AG08395 (cell line): ENCODE measurements around the gene ROGDI.

ENCODE experiments used
- DNase-seq: peaks from one replicate; pipeline ENCODE4 v3.0.0; 2012; ENCODE audit warnings: mixed read lengths, low spot score

The ROGDI gene

DNA sequence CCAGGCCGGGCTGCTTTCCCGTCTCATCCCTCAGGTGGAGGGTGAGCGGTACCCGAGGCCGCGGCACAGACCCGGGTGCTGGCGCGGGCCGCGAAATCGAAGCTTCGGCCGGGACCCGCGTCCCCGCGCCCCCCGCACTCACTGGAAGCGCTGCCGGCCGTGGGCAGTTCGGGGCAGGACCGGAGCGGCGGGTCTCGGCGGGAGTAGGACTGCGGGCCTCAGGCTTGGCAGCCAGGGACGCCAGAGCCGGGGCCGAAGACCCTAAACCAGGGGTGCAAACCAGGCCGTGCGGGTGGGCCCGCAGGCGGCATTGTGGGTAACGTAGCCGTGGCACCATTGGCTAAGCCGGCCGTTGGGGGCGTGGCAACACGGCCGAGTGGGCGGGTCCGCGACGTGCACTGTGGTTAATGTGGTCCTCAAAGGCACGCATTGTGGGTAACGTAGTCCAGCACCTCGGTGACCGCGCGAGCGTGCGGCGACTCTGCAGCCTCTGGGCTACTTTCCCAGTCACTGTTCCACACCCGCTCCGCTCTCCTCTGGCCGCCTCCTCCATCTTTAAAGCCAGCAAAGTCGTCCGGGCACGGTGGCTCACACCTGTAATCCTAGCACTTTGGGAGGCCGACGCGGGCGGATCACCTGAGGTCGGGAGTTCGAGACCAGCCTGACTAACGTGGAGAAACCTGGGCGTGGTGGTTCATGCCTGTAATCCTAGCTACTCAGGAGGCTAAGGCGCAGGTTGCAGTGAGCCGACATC lies 35.4 kb downstream of the ROGDI start, which contains the start of gene ZNF500:
Gene ZNF500 (minus strand): TSS at position 288 of the 754 bp plus-strand sequence. CDS start 1,184 bp downstream, outside the sequence.
- peak; percentile 98 for DNase-seq

DNA sequence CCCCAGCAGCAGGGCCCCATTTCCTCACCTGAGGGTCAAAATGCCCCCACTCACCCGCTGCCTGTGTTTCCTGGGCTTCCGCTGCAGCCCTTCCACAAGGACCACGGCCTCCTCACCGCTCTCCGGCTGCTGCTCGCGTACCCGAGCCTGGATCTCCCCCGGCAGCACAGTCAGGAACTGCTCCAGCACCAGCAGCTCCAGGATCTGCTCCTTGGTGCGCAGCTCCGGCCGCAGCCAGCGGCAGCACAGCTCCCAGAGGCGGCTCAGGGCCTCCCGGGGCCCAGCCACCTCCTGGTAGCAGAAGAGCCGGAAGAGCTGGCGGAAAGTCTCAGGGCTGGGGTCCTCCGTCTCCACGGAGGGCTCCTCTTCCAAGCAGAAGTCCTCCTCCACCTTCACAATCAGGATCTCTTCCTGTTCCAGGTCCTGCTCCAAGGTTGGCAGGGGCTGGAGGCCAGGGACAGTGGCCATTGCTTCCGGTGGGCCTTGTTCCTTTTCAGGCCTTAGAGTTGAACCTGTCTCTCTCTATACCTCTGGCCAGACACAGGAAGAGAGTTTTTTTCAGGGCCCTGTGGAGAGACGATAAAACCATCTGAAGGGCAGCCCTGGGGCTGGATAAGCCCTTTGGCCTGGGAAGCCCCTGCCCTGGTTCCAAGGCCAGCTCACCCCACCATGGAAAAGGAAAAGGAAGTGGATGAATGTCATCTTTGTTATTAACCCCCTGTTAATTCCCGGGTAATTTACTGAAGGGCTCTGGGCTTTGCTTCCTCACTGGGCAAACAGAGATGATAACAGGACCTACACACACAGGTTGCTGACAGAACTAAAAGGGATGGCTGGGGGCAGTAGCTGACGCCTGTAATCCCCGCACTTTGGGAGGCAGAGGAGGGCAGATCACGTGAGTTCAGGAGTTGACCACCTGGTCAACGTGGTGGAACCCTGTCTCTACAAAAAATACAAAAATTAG lies 36.6 kb downstream of the ROGDI start:
- no peak for DNase-seq

DNA sequence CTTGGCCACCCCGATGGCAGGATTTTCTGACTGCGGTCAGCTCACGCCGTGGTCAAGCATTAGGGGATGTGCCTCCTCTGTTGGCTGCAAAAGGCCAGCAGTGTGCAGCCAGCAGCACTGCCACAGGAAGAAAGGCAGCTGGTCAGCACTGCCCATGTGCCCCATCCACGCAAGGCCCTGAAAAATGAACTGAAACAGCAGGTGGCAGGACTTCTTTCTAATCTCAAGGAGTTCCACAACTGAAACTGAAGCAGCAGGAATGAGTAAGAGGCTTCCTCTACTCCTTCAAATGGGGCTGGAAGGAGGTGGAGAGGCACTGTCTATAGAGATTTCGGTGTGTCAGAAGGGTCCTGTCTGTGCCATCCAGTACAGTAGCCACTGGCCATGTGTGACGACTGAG lies 38.6 kb downstream of the ROGDI start:
- DNase-seq: no peak

DNA sequence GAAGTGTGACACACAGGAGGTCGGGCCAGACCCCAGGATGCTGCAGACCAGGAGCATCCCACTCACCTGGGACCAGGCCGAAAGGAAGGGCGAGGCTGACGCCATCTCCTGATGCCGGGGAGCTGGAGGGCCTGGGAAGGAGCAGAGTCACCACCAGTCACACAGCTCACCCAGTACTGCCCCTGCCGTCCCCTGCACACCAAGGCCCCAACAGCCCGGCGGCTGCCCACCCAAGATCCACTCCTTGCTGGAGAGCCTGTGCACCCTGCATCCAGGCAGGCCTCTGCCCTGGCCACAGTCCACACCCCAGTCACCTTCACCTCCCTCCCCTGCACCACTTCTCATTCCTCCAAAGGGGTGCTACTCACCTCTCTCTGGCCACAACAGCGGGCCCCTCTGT lies 40.2 kb downstream of the ROGDI start:
- DNase-seq: no peak

DNA sequence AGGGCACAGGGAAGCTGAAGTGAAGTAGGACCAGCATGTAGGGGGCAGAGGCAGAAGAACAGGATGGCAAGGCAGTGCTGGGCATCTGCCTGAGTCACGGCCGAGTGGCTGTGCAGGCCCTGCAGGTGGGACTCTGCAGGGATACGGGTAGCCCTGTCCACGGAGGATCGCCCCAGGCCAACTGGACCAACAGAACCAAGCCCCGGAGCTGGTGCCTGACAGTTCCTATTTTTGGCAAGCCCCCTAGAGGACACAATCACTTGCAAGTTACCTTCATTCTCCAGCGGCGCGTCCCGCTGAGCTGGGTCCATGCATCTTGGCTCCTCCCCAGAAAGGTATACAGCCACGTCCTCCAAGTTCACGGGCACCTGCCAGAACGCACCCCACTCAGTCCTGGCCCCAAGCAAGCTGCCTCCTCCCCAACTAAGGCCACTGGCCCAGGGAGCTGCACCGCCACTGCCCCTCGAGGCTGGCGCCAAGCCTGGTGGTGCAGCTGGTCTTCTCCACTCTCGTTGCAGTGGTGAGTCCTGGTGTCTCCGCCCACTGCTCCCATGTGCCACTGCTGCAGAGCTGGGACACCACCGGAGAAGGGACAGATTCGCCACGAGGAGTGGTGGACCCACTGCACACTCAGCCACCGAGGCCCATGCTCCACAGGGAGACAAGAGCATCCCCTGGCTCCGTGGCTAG lies 42.1 kb downstream of the ROGDI start:
- no peak for DNase-seq

DNA sequence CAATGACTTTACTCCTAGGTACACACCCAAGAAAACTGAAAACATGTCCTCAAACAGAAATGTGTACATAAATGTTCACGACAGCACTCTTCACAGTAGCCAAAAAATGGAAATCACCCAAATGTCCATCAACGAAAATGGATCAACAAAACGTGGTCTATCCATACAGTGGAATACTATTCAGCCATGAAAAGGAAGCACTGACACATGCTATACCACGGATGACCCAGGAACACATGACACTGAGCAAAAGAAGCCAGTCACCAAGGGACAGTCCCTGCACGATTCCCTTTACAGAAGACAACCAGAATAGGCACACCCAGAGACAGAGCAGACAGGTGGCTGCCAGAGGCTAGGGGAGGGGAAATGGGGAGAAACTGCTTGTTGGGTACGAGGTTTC lies 46.7 kb downstream of the ROGDI start:
- DNase-seq: no peak

DNA sequence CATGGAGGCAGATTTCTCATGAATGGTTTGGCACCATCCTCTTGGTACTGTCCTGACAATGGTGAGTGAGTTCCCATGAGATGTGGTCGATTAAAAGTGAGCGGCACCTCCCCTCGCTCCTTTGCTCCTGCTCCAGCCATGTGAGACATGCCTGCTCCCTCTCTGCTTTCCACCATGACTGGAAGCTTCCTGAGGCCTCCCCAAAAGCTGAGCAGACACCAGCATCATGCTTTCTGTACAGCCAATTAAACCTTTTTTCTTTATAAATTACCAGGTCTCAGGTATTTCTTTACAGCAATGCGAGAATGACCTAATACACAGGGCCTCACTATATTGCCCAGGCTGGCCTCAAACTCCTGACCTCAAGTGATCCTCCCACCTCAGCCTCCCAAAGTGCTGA lies 47.6 kb downstream of the ROGDI start:
- DNase-seq: no peak

DNA sequence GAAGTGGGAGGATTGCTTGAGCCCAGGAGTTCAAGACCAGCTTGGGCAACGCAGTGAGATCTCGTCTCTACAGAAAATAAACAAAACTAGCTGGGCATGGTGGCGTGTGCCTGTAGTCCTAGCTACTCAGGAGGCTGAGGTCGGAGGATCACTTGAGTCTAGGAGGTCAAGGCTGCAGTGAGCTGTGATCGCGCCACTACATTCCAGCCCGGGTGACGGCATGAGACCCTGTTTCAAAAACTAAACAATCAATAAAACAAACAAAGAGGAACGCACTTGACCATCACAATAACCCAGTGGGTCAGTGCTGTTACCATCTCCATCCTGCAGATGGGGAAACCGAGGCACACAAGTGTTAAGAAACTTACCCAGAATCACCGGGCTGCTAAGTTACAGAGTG lies 49.2 kb downstream of the ROGDI start:
- no peak for DNase-seq

DNA sequence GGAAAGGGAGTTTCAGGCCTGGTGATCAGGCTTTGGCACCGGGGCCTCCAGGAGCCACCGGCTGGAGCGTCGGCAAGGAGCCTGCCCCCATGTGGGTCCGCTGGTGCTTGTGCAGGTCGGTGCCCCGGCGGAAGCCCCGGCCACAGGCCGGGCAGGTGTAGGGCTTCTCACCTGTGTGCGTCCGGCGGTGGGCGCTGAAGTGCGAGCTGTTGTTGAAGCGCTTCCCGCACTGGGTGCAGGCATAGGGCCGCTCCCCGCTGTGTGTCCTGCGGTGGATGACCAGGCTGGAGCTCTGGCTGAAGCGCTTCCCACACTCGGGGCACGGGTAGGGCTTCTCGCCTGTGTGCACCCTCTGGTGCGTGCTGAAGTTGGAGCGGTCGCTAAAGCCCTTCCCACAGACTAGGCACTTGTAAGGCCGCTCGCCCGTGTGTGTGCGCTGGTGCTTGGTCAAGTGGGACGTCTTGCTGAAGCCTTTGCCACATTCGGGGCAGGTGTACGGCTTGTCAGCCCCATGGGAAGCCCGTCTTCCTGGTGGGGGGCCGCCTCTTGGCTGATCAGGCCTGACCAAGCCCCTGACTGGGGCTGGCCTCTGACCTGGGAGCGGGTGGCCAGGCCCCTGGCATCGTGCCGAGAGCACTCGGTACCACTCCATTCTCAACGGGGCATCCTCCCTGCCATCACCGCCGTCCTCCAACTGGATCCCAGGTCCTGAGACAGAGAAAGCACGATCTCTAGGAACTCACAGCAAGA lies 49.9 kb downstream of the ROGDI start:
- DNase-seq: no peak

DNA sequence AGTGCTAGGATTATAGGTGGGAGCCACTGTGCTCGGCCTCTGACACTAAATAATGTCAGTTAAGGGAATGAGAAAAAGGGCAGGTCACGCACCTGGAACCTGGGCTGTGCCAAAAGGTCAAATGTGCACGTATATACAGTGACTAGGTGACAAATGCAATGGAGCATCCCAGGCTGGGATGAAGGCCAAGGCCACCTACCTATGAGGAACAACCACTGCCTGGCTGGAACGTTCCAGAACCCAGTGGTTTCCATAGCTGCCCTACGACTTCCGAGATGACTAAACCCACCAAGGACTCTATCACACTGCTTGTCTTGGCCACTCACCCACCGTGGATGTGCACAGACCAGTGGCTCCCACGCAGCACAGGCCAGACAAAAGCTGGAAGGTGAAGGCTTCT lies 51.5 kb downstream of the ROGDI start:
- DNase-seq: no peak

DNA sequence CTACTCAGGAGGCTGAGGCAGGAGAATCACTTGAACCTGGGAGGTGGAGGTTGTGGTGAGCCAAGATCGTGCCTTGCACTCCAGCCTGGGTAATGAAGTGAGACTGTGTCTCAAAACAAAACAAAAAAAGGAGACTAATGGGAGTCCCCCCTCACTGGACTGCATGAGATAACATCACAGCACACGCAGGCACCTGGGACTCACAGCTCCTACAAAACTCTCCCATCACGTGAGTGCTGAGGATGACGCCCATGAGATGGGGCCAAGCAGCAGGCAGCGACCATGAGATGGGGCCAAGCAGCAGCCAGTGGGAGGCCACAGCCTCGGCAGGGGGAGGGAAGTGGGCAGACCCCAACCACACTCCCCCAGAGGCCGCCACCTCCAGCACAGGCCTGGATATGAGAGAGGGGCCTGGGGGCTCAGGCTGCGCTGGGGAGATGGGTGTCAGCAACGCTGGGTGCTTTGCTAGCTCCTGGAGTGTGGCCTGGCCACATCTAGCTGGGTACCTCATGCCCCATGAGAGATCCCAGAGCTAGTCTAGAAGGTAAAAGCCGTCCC lies 52.7 kb downstream of the ROGDI start:
- no peak for DNase-seq

DNA sequence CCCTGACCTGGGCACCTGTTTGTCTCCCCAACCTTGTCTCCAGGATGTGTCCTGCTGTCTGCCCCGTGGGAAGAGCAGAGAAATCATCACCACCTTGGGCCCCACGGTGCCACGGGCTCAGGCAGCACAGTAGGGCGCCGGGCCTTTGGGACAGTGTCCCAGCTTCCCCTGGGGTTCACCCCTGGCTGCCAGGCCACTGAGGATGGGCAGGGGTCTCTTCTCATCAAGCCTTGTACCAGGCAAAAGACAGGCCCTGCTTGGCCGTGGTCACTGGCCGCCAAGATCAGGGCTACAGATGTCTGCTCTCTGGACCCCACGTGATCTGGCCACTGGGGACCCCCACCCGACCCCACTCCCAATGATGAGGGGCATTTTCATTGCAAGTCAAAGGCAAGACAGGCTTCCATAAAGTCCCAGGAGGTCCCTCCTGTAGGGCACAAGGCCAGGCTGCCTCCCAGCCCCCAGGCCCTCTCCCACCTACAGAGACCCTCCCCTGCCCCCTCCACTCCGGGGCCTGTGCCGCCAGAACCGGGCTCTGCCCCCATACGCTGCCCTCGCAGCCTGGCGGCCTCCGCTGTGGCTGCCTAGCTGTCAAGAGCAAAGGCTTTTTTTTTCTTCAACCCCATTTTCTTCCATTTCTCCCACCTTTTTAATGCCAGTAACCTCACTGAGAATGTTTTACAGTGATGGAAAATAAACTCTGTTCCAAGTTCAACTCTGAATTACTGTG lies 53.6 kb downstream of the ROGDI start:
- DNase-seq: no peak

DNA sequence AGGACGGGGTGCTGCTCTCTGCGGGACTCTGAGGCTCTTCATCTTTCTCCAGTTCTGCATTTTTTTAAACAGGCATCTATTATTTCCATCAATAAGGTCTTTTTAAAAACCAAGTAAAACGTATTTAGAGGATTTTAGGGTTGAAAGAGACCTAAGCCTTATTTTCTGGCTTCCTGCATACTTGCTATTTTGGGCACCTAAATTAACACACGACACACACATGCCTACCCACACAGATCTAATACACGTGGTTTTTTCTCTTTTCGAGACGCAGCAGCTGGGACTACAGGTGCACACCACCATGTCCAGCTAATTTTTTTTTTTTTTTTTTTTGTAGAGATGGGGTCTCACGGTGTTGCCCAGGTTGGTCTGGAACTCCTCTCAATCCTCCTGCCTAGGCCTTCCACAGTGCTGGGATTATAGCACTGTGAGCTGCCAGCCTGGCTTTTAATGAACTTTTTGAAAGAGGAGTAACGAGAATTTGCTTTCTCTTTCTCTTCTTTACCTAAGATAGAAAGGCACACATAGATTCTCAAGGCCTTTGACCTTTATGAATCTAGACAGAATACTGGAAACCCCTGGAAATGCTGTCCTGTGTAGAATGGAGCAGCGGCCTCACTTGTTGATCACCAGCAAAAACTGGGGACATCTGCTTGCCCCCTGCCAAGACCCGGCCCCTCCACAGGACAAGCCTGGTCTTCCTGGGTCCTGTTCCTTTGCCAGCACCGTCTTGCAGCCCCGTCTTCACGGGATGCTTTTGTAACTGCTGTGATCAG lies 54.3 kb downstream of the ROGDI start:
- no peak for DNase-seq

DNA sequence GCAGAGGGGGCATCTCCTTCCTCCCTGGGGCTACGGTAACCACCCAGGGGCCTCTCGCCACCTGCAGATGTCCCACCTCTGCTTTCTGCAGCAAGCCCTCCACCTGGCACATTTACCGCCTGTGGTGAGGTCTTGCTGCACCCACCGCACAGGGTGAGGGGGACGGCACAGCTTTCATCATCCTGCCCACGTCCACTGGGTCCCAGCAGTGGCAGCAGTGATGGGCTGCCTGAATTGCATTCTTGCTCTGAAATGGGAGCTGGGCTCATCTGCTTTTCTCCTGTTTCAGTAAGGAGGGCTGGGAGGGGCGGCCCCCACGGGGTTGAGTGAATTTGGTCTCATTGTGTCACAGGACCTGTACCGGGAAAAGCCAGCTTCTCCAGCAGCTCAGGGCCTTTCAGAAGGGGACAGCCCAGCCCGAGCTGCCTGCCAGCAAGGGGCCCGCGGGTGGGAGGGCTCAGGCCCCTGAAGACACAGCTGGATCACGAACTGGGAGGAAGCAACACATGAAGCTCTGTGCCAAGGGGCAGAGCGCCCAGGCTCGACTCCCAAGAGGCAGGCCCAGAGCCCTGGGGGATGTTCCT lies 55.4 kb downstream of the ROGDI start:
- DNase-seq: no peak
